GM21723 (cell line): ENCODE results near the gene BMX.

Experiments used
- ATAC-seq: cut with Tn5 transposase; IDR thresholded peaks from one replicate; pipeline ENCODE4 v1.9.1; 2021; ENCODE audit warnings: mild to moderate bottlenecking, moderate library complexity; ENCODE audit not compliant: unreplicated experiment

Gene BMX

DNA sequence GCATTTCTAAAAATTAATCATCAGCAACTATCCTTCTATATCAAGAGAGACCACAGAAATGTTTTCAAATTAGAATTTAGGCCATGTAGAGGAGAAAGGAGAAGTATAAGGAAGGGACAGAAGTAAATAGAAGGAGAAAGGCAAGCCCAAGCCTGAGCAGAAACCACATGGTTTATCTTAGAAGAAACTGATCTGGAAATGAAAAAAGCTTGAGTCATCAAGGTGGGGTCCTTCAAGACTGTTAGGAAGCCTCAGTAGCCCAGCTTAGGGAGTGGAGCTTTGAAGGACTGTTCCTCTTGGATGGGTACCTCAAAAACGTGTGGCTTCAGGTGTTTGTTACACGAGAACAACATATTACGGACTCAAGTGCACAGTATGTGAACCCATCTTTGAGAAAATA, 4.5 kb downstream of the BMX start:
- no peak for ATAC-seq

DNA sequence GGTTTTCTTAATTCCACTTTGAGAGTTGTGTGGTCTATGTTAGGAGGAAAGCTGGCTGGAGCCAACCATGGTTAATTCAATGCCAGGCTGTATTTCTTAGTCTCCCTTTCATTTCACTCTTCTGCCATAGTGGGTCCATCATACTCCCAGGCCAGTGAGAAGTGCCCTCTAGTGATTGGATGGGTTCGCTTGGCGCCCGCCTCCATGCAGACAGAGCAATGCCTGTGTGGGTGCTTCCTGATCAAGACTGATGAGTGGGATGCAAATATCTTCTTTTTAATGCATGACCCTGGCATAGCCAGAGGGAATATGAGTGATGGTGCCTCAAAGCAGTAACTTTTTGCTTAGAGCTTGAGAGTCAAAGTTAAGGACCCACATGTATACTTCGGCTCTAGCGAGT, 6.4 kb downstream of the BMX start:
- no peak for ATAC-seq

DNA sequence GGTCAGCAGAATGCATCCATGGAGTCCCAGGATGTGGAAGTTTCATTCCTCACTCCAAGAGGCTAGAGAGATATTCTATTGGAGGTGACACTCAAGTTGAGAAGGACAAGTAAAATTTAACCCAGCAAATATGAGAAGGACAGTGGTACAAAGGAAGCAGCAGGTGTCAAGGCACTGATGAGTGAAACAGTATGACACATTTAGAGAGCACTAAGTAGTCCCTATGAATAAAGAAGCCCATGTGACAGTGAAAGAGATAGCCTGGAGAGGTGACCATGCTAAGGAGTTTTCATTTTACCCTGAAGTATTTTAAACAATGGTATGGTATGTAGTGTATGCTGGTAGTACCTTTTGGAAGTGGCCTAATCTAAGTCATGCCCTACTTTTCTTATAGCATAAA, 9.2 kb downstream of the BMX start:
- no peak for ATAC-seq

DNA sequence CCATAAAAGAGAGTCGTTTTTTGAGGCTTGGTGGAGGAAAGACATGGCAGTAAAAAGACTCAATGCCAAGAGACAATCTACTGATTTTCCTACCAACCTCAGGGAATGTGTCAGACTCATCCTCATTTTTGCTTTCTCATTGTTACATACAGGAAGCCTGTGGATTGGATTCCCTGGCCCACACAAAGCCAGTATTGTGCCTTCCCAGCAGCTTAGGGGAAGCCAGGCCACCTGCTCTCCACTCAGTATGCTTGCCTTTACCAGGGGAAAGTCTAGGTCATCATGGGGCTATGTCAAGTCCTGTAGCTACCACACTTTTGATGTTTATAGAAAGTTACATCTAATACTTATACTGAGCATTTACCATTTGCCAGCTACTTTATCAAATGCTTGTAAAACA, 11.0 kb downstream of the BMX start:
- no peak for ATAC-seq

DNA sequence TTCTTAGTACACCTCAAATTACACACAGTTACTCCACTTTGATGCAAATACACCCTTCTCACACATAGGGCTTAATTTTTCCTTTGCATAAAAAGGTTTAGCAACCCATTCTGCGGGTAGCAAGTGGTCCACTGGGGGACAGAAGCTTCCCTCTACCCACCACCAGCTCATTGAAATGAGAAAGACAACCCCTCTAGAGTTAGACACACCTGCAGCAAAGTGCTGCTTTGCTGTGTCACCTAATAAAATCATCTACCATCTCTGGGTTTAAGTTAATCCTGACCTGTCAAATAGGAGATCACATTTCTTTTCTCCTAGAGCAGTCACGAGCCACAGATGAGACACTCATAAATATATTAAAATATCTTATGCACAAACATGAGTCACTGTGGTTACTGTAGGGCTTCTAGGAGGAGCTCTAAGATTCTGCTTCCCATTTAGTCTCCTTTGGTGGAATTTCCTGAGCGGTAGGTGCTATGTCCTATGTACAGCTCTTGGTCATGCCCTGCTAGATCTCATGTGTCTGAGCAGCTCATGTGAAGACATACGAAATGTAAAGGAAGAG, 11.9 kb downstream of the BMX start:
- no peak for ATAC-seq

DNA sequence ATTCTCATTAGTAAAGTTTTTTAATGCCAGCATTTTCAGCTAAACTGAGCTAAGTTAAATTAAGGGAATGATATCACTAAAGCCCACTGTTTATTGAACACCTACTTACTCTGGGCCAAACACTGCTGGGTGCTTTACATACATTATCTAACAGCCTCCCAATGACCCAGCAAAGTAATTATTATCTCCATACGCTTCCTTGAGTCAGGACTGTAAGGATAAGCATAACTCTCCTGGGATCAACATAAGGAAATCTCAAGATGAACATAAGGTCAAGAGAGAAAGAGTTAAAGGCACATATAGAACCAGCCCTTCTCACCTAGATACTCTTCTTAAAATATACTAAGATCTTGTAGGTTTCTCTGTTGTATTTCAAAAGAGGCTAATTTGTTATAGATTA, 13.7 kb downstream of the BMX start:
- ATAC-seq = no peak

DNA sequence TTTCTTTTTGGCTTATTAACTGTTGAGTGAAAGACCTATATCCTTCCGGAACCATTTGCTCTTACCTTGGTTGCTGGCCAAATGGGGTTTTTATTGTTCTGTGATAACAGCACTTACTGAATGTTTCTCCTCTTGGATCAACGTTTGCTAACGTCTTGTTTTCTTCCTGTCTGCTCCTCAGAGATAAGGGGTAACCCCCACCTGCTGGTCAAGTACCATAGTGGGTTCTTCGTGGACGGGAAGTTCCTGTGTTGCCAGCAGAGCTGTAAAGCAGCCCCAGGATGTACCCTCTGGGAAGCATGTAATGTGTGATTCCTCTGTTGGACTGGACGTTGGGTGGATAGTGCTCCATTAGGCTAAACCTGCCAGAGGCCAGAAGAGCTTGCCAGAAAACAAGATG, 15.3 kb downstream of the BMX start:
- ATAC-seq = no peak

DNA sequence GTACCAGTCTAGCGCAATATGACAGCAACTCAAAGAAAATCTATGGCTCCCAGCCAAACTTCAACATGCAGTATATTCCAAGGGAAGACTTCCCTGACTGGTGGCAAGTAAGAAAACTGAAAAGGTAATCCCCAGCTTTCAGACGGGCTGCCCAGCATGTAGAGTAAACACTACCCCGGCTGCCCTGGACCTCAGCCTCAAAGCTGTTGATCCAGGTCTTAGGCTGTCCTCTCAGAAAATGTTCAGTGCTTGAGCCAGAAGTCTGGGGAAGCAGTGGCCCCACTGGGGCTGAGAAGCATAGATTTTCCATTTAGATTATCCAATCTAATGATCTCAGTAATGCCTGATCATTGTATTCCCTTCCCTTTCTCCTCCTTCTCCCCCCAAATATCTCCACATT, 21.9 kb downstream of the BMX start:
- no peak for ATAC-seq

DNA sequence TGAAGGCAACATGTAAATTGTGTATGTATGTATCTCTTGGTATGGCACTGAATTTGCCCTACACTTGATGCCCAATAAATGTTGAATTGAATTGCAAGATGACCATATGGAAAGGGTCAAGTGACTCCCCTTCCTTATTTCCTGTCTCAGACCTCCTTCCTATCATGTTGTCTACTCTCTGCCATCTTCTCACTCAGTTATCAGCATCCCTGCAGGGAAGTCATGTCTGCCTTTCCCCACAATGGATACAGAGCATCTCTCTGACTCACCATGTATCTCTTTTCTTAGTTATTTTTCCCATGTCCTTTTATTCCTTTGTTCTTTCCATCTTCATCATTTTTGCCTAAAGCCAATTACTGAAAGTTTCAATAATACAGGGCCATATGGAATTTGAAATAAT, 22.5 kb downstream of the BMX start:
- ATAC-seq = no peak

DNA sequence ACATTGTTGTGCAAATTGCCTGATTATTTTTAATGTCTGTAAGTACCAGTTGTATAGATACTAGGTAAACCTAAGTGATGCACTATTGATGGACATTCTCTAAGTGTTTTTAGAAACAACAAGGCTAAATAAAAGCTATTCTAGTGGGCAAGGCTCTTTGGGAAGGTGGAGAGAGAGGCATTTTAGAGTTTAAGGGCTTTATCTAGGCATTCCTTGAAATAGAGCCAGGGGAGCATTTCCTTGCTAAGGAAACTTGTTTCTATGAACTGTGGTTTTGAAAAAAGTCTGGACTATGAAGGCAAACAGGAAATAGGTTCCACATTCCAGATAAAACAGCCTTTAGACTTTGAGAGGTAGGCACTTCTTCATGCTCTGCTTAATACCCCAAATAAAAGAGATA, 23.8 kb downstream of the BMX start:
- ATAC-seq = no peak

DNA sequence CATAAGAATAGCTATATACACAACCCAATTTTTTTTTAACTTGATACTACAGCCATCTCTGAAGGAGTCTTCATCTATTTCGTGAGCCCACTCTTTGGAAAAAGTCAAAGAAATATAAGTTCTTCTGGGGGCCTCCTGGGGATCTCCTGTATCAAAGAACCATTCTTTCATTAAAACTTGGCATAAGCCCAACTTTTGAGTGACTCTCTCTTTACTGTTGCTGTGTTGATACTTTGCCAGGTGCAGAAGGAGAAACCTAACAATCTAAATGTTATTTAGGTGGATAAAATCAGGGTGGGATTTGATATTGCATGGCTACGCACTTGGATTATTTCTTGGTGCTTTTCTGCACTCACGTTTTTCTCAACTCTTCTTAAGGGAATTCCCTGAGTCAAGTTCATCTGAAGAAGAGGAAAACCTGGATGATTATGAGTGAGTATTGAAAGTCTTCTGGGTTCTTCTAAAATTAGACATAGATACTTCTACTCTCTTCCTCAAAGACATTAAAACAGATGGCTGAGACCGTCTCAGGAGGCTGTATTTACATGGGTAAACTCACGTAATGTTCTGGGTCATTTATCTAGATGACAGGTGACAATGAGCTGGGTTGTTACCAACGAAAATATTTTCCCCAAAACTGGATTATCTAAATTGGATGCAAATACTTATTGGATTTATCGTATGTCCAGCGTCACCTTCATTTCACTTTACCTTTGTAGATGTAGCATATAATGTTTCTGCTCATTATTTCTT, 25.2 kb downstream of the BMX start:
- ATAC-seq = no peak

DNA sequence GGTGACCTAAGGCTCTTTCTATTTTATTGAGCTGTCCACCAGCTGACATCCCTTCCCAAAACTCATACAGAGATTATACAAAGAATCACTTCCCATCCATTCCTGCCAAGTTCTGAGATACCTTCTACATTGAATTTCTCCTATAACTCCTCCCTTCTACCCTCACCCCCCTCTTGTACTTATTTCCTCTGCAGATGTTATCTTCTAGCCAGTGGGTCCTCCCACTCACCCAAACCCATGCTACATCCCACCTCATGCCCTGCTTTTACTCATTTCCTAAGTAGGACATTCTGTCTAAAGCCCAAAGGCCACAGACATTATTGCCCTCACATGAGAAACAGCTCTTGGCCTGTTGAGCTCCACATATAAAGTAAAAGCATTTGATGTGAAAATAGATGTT, 28.6 kb downstream of the BMX start:
- no peak for ATAC-seq

DNA sequence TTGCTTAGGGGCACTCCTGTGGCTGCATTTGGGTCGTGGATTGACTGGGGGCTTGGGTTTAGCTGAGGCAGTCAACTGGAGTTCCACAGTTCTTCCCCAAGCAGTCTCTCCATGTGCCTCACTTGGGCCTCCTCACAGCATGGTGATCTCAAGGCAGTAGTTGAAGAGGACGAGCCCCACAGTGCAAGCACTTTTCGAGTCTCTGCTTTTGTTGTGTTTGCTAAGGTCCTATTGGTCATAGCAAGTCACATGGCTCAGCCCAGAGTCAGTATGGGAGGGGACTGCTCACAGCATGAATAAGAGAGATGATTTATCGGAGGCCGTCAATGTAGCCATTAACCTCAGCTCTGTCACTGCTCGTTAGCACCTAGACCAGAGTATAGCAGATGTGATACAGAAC, 29.7 kb downstream of the BMX start:
- no peak for ATAC-seq

DNA sequence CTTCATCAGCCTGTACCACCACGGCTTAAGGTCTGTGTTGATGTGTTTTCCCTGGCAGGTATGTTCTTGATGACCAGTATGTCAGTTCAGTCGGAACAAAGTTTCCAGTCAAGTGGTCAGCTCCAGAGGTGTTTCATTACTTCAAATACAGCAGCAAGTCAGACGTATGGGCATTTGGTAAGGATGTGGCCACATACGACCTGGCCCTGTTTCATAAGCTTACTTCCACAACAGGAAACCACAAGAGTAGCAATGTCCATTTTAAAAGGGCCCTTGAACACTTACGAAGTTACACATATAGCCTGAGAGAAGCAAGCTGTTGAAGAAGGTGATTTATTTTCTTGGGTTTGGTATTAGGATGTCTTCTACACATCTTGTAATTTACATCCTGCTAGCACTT, 46.1 kb downstream of the BMX start:
- ATAC-seq = no peak

DNA sequence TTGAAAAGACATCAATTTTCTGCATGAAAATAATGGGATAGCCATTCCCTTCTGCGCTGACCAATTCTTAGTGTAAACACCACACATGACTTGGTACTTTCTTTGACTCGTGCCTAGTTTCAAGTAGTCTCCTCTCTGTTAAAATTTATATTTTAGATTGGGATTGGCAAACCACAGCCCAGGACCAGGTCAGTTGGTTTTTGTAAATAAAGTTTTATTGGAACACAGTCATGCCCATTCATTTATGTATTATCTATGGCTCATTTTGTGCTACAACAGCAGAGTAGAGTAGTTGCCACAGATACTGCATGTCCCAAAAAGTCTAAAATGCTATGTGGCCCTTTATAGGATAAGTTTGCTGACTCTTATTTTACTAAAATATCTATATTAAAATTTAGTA, 46.7 kb downstream of the BMX start:
- no peak for ATAC-seq

DNA sequence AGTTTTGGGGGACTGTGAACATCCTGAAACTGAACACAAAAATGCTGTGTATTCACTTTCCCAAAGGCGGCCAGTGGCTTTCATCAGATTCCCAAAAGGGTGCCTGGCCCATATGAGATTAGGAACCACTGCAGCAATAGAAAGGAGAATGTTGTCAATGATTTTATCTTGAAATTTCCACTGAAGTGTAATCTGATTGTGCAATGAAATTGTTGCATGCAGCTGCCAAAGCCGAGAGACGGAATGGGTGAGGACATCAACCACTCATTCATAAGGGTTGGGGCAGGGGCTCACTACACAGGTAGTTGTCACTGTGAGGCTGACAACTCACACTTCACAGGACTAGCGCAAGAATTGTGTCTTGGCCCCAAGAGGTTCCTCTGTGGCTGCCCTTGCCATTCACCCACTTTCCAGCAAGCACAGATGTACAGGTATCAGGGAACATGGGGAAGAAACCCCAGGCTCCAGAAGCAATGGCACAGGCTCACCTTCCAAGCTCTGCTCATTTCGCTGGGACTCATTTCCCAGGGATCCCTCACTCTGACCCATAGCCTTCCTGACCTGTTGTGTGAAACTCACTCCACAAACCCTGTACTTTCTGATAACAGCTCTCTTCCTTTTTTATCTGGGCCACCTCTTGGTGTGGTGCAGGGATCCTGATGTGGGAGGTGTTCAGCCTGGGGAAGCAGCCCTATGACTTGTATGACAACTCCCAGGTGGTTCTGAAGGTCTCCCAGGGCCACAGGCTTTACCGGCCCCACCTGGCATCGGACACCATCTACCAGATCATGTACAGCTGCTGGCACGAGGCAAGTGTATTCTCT, 48.8 kb downstream of the BMX start:
- no peak for ATAC-seq

DNA sequence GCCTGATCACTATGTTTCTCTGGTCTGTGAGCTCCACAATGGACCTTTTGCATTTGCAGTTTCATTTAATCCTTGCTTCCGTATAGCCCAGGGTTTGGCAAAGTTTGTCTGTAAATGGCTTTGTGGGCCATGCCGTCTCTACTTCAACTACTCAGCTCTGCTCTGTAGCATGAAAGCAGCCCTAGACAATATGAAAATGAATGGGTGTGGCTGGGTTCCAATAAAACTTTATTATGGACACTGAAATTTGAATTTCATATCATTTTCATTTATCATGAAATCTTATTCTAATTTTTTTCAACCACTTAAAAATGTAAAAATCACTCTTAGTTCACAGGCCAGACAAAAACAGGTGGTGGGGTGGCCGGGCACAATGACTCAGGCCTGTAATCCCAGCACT, 58.6 kb downstream of the BMX start:
- no peak for ATAC-seq

DNA sequence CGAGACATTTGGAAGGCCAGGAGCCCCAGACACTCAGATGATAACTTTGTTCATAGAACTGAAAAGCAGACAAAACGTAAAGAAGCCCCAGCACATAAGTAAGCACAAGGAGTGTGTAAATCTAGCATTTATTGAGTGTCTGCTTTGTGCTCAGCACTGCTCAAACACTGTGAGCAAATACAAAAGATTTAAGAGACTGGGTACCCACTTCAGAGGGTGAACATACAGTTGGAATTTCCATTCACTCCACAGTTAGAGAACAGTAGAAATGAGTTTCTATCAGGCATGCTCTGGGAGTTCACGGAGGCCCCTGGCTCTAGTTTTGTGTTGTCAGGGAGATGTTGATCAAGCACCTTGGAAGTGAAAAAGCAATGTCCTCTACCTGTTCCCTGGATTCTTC, 60.3 kb downstream of the BMX start:
- ATAC-seq = no peak

DNA sequence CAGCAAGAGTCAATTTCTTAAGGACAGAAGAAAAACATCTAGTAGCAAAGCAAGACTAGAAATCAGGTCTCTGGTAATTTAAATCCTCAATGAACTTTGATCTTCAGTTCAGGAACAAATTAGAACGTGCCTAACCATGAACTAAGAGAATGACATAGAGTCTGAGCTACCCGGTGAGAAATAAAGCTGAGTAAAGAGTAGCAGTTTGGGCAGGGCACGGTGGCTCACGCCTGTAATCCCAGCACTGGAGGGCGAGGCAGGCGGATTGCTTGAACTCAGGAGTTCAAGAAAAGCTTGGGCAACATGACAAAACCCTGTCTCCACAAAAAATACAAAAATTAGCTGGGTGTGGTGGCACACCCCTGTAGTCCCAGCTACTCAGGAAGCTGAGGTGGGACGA, 62.4 kb downstream of the BMX start:
- no peak for ATAC-seq

DNA sequence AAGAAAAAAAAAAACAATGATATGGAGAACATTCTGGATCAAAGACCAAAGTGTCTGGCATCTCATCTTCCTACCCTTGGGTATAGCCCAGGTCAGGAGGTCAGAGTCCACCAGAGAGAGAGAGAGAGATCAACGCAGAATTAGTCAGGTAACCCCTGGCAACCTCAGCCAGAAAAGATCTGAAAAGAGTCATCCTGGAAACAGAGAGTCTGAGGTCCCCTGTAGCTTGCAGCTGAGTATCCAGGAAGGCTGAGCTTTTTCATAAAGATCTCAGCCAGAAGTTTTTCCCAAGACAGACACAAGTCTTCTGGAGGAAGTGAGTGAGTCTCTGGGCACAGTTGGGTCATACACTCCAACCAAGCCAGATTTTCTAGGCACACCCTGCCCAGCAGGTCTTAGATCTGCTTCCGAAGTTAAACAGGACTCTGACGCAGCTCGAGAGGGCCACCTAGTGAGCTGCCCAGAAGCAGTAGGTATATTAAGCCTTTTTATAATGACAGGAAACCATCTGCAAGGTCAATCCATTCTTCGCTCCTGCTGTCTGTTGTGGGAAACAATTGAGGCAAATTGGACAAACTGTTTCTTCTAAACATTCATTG, 64.5 kb downstream of the BMX start:
- ATAC-seq = peak; percentile 80

DNA sequence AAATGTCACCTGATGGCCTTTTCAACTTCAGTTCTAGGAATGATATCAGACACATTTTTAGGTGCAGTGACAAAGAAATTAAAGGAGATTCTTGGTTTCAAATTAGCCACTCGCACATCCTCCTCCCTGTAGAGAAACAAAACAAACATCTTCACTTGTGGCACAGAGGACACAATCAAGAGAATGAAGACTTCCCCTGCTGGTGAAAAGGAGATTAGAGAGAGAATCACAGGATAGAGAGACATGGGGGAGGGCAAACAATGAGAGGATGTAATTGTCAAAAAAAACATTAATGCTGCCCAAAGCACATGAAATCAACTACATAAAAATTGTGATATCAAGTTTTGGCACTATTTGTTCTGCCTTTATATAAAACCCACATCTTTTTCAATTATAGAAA, 65.6 kb downstream of the BMX start:
- no peak for ATAC-seq

DNA sequence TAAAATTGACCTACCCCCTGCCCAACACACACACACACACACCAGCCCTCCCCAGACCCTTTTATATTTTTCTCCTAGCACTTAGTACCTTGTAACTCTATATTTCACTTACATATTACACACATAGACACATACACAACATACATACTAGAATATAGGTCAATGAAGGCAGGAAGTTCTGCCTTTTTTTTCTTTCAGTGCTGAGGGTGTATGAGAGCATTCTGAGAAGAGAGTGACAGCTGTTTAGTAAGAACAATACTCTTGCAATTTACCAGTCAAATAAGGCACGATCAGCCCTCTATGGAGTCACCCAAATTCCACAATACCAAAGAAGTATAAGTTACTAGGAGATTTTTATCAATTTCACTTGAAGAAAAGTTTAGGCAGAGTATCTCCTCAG, 66.7 kb downstream of the BMX start:
- ATAC-seq = no peak
